A549 (cell line): Measurements from ENCODE around the gene PLEKHH3. TPM values are rescaled to one million over a fixed set of nuclear protein-coding genes. Genes with fewer than 3 reads are reported as not detected.

ENCODE experiments used
- ATAC-seq, 2 experiments: fragments of 200-7000 bp in 1 of 2; fragments of >200 bp in 1 of 2; cut with Nextera tagmentation in 1 of 2; cut with Tn5 transposase in 1 of 2; 3 replicates each; pipeline versions ENCODE4 v1.8.0 to v1.9.1; 2018 to 2020; ENCODE audit warnings: mild to moderate bottlenecking in 1 of 2, moderate library complexity in 1 of 2
- CTCF ChIA-PET: fragments of 300-600 bp; sonication (Branson Sonifier 250); formaldehyde crosslinking; extraction: SDS; loops from one replicate; lab custom pipeline; 2021; ENCODE audit warnings: antibody characterized with exemption, inconsistent platforms; lab: Yijun Ruan, JAX
- POLR2A ChIA-PET: fragments of 350-600 bp; formaldehyde crosslinking; extraction: SDS; loops from one replicate; lab custom pipeline; 2021; ENCODE audit warnings: antibody characterized with exemption, inconsistent platforms; lab: Yijun Ruan, JAX
- DNase-seq, 2 experiments: peaks; one replicate each; pipeline versions ENCODE4 v3.0.0 to v3.0.0-alpha.2; 2011 to 2016; ENCODE audit warnings: low read depth in 1 of 2, low spot score in 1 of 2
- FAIRE-seq: peaks from 2 replicates; lab custom pipeline; 2011; peaks lifted over from hg19 to GRCh38; lab: Jason Lieb, UNC
- H3K27ac ChIP-seq, 2 experiments: fragments of >200 bp; sonication (Bioruptor Twin); formaldehyde crosslinking; 3 replicates each; pipeline ENCODE4 v1.5.1; 2016 to 2017
- H3K4me1 ChIP-seq: fragments of >200 bp; sonication (Bioruptor Twin); formaldehyde crosslinking; 3 replicates; pipeline ENCODE4 v1.6.1; 2016
- H3K4me2 ChIP-seq: fragments of >200 bp; sonication (Bioruptor Twin); formaldehyde crosslinking; 3 replicates; pipeline ENCODE4 v1.6.1; 2016
- H3K4me3 ChIP-seq: fragments of >200 bp; sonication (Bioruptor Twin); formaldehyde crosslinking; 3 replicates; pipeline ENCODE4 v1.5.1; 2016
- H3K9me3 ChIP-seq: fragments of >200 bp; sonication (Bioruptor Twin); formaldehyde crosslinking; 3 replicates; pipeline ENCODE4 v1.6.1; 2016
- CBX2 ChIP-seq: fragments of 200-600 bp; sonication (generic); IDR thresholded peaks from 2 replicates; pipeline ENCODE4 v1.6.1; 2016; ENCODE audit warnings: low read depth, mild to moderate bottlenecking, borderline replicate concordance
- CEBPB ChIP-seq, 2 experiments: fragments of >200 bp in 1 of 2; sonication (Bioruptor Twin) in 1 of 2; formaldehyde crosslinking in 1 of 2; IDR thresholded peaks; 2 replicates each; pipeline ENCODE4 v1.6.1; 2012 to 2016
- CHD2 ChIP-seq: fragments of 150-350 bp; IDR thresholded peaks from 2 replicates; pipeline ENCODE4 v1.6.1; 2014; ENCODE audit warnings: low read length; ENCODE audit not compliant: partially characterized antibody
- CHD4 ChIP-seq: fragments of 200-600 bp; sonication (generic); IDR thresholded peaks from 2 replicates; pipeline ENCODE4 v1.6.1; 2016; ENCODE audit warnings: antibody characterized with exemption, mild to moderate bottlenecking, borderline replicate concordance
- E2F6 ChIP-seq: IDR thresholded peaks from 2 replicates; pipeline ENCODE4 v1.6.1; 2012; ENCODE audit warnings: low read depth, borderline replicate concordance
- EHMT2 ChIP-seq: fragments of 200-600 bp; sonication (generic); IDR thresholded peaks from 2 replicates; pipeline ENCODE4 v1.6.1; 2016; ENCODE audit warnings: antibody characterized with exemption, low read depth, mild to moderate bottlenecking, moderate library complexity
- EP300 ChIP-seq, 2 experiments: fragments of >200 bp; sonication (Bioruptor Twin); formaldehyde crosslinking; IDR thresholded peaks; 2 replicates in 1 of 2; 3 replicates in 1 of 2; pipeline ENCODE4 v1.6.1; 2016 to 2017
- FOSB ChIP-seq: fragments of 250-450 bp; sonication (Bioruptor Pico); IDR thresholded peaks from 2 replicates; pipeline ENCODE4 v1.5.0; 2020; ENCODE audit warnings: mild to moderate bottlenecking, moderate library complexity
- FOSL2 ChIP-seq, 2 experiments: fragments of 450-650 bp in 1 of 2; fragments of >200 bp in 1 of 2; sonication (Bioruptor Twin) in 1 of 2; formaldehyde crosslinking; IDR thresholded peaks; 2 replicates each; pipeline versions ENCODE4 v1.5.0 to v1.6.1; 2016 to 2020; ENCODE audit warnings: mild to moderate bottlenecking in 1 of 2, moderate library complexity in 1 of 2
- FOXS1 ChIP-seq: fragments of 250-450 bp; sonication (Bioruptor Pico); IDR thresholded peaks from 2 replicates; pipeline ENCODE4 v1.5.0; 2020; ENCODE audit warnings: mild to moderate bottlenecking, moderate library complexity
- HDAC2 ChIP-seq: fragments of 200-600 bp; sonication (generic); IDR thresholded peaks from 2 replicates; pipeline ENCODE4 v1.6.1; 2016
- HOXB5 ChIP-seq: fragments of 250-450 bp; sonication (Bioruptor Pico); IDR thresholded peaks from 2 replicates; pipeline ENCODE4 v1.5.0; 2020; ENCODE audit warnings: mild to moderate bottlenecking, moderate library complexity
- JUN ChIP-seq, 2 experiments: fragments of >200 bp; sonication (Bioruptor Twin); formaldehyde crosslinking; IDR thresholded peaks; 2 replicates in 1 of 2; 3 replicates in 1 of 2; pipeline ENCODE4 v1.6.1; 2016 to 2017
- MAFK ChIP-seq: fragments of 450-650 bp; IDR thresholded peaks from 2 replicates; pipeline ENCODE4 v1.6.1; 2014; ENCODE audit not compliant: partially characterized antibody
- MYC ChIP-seq: IDR thresholded peaks from 2 replicates; pipeline ENCODE4 v1.6.1; 2012; ENCODE audit warnings: mild to moderate bottlenecking, inconsistent platforms, low read length, improper control_type of control experiment, borderline replicate concordance
- NPAS2 ChIP-seq: fragments of 250-450 bp; sonication (Bioruptor Pico); IDR thresholded peaks from 2 replicates; pipeline ENCODE4 v1.8.0; 2022; ENCODE audit warnings: mild to moderate bottlenecking, moderate library complexity, borderline replicate concordance
- PHF8 ChIP-seq: fragments of 200-600 bp; sonication (generic); IDR thresholded peaks from 2 replicates; pipeline ENCODE4 v1.6.1; 2016; ENCODE audit warnings: low read depth, mild to moderate bottlenecking, antibody characterized with exemption, moderate library complexity, borderline replicate concordance
- RAD21 ChIP-seq, 2 experiments: fragments of >200 bp in 1 of 2; sonication (Bioruptor Twin) in 1 of 2; formaldehyde crosslinking in 1 of 2; IDR thresholded peaks in 1 of 2; conservative IDR thresholded peaks in 1 of 2; 2 replicates in 1 of 2; 3 replicates in 1 of 2; pipeline ENCODE4 v1.6.1; 2012 to 2018; ENCODE audit warnings: inconsistent platforms in 1 of 2
- RARB ChIP-seq: fragments of 250-450 bp; sonication (Bioruptor Pico); IDR thresholded peaks from 2 replicates; pipeline ENCODE4 v1.8.0; 2021; ENCODE audit warnings: mild to moderate bottlenecking, moderate library complexity
- REST ChIP-seq: fragments of 200-600 bp; sonication (generic); IDR thresholded peaks from 2 replicates; pipeline ENCODE4 v1.6.1; 2016; ENCODE audit warnings: antibody characterized with exemption, mild to moderate bottlenecking, moderate library complexity
- RFX5 ChIP-seq: fragments of 450-650 bp; IDR thresholded peaks from 2 replicates; pipeline ENCODE4 v1.7.1; 2014; ENCODE audit warnings: antibody characterized with exemption, mild to moderate bottlenecking, moderate library complexity
- SMC3 ChIP-seq: fragments of >200 bp; sonication (Bioruptor Twin); formaldehyde crosslinking; IDR thresholded peaks from 3 replicates; pipeline ENCODE4 v1.6.1; 2018; ENCODE audit warnings: inconsistent platforms
- TP53 ChIP-seq: fragments of 250-450 bp; sonication (Bioruptor Pico); IDR thresholded peaks from 2 replicates; pipeline ENCODE4 v1.5.0; 2021; ENCODE audit warnings: mild to moderate bottlenecking, moderate library complexity
- USF2 ChIP-seq: fragments of 450-650 bp; IDR thresholded peaks from 2 replicates; pipeline ENCODE4 v1.6.1; 2014; ENCODE audit warnings: antibody characterized with exemption
- ZC3H11A ChIP-seq: fragments of 450-650 bp; IDR thresholded peaks from 2 replicates; pipeline ENCODE4 v1.6.1; 2014; ENCODE audit warnings: antibody characterized with exemption, mild to moderate bottlenecking
- ZFP36 ChIP-seq: fragments of 450-650 bp; IDR thresholded peaks from 2 replicates; pipeline ENCODE4 v1.6.1; 2014; ENCODE audit warnings: borderline replicate concordance; ENCODE audit not compliant: partially characterized antibody
- WGBS: methylation state at CpG from one replicate; pipeline ENCODE4 v1.1.6; 2017; ENCODE audit errors: missing lambda C conversion rate; 5-methylcytosine and 5-hydroxymethylcytosine counted together
- polyA plus RNA-seq, 4 experiments: library from polyadenylated mRNA; depleted of rRNA in 3 of 4; stranded (reverse); fragments of >200 nt; fragmentation: RNase III in 1 of 4; extraction: RNeasy Plus Mini Kit Qiagen cat#74134 plus additional on column Dnase treatment in 1 of 4; gene quantifications; 2 replicates in 3 of 4; 3 replicates in 1 of 4; pipeline ENCODE4 v1.2.3, GENCODE V29; 2011 to 2017

The PLEKHH3 gene
- polyA plus RNA-seq, 2 of the 4 experiments (the other 2 are of a cell fraction): 5.5 to 14.0 TPM

DNA sequence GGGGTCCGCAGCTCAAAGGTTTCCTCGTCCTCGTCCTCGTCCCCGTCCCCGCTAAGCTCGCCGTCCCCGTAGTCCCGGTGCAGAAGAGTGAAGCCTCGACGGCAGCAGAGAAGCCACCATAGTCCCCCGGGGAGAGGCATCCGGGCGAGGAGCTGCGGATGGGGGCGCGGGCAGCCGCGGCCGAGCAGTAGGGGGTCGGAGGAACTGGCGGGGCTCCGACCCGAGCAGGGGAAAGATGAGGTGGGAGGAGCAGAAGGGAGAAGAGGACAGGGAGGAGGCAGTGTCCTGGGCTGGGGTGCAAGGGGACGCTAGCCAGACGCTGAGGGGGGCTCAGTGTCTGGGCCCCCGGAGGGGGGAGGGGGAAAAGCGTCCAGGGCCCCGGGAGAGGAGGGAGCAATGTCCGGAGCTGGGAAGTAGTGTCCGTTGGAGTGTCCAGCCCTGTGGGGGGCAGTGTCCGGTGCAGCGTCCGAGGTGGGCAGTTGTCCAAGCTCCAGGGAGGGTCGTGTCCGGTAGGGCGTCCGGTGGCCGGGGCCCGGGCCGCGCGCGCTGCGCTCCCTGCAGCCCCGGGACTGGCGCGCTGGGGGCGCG is at the start of gene PLEKHH3 (continued):
- TF ChIP-seq FOXS1 (CRISPR knock-in tag) (no peak), SMC3 (no peak; the same call in 2 of the 3 replicates), CBX2 (no peak), JUN (IDR thresholded peaks at IDR 0.05) (peak; percentile 73 to 75; a peak in 3 of 5 replicates), NPAS2 (CRISPR knock-in tag) (no peak), MAFK (no peak), FOSL2 (IDR thresholded peaks at IDR 0.05) (no peak), FOSL2 (CRISPR knock-in tag; IDR thresholded peaks at IDR 0.05) (no peak), RARB (CRISPR knock-in tag) (no peak), FOSB (CRISPR knock-in tag) (no peak), REST (no peak; the same call in 1 of the 2 replicates)

DNA sequence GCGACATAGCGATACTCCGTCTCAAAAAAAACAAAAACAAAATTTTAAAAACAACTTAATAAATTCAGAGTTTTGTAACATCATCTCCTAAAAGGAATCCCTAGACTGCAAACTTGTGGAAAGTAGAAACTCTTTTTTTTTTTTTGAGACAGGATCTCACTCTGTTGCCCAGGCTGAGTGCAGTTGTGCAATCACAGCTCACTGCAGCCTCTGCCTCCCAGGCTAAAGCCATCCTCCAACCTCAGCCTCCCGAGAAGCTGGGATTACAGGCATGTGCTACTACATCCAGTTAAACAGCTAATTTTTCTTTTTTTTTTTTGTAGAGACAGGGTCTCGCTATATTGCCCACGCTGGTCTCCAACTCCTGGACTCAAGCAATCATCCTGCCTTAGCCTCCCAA is 48.3 kb upstream of the PLEKHH3 start:
- POLR2A ChIA-PET: no interaction called here
- ATAC-seq (no peak), FAIRE-seq (no peak)

GRCh38 chr17:42723636-42724035 is 46.8 kb upstream of the PLEKHH3 start:
- ChIA-PET POLR2A (no interaction called here), CTCF (interaction anchor here (0.9 to 1.9 kb wide), 3 partner anchors 10 to 101 kb away, joined by 4 to 6 read pairs (median 5); partner anchors contain the start of gene BECN1)
- Histone ChIP-seq H3K4me2 (no peak overlapping the region), H3K27ac (no peak overlapping the region), H3K9me3 (no peaks in the 10 kb centered on the region), H3K4me3 (no peak overlapping the region), H3K4me1 (no peaks in the 10 kb centered on the region)
- WGBS: 93% methylated on average over 3 of the region's 3 CpGs
- ATAC-seq (no peak), FAIRE-seq (no peak), DNase-seq (no peak)
- TF ChIP-seq ZC3H11A (no peak), EP300 (IDR thresholded peaks at IDR 0.05) (no peak), FOXS1 (CRISPR knock-in tag) (no peak), MYC (no peak), E2F6 (no peak), PHF8 (no peak), RFX5 (no peak), CHD4 (no peak), EHMT2 (no peak), USF2 (no peak), SMC3 (no peak), HOXB5 (CRISPR knock-in tag) (no peak), RAD21 (conservative IDR thresholded peaks at IDR 0.05 in 1 of 2, IDR thresholded peaks at IDR 0.05 in 1 of 2) (no peak), HDAC2 (no peak)

More for the DNA sequence above, 48.3 kb upstream of the PLEKHH3 start:
- Histone ChIP-seq H3K27ac (no peak overlapping the region), H3K9me3 (no peaks in the 10 kb centered on the region), H3K4me3 (no peak overlapping the region), H3K4me1 (no peaks in the 10 kb centered on the region), H3K4me2 (no peak overlapping the region)
- CTCF ChIA-PET: interaction anchor here (0.8 to 1.9 kb wide), 8 partner anchors 8 to 143 kb away, joined by 3 to 6 read pairs (median 4); partner anchors contain the start of genes BECN1 and VPS25
- TF ChIP-seq CEBPB (IDR thresholded peaks at IDR 0.05) (peak; percentile 26 to 59; a peak in 3 of 4 replicates), CHD2 (no peak), ZFP36 (no peak), TP53 (no peak), RAD21 (conservative IDR thresholded peaks at IDR 0.05 in 1 of 2, IDR thresholded peaks at IDR 0.05 in 1 of 2) (no peak), SMC3 (no peak)
- WGBS: 95% methylated on average over 6 of the region's 6 CpGs
- no peak for DNase-seq
